ENCODE results near the gene EMID1. TPM values are rescaled to one million over a fixed set of nuclear protein-coding genes. Genes with fewer than 3 reads are reported as not detected.

Gene EMID1
- total RNA-seq, 1 donor from 2014 or later = 25.5 TPM

DNA sequence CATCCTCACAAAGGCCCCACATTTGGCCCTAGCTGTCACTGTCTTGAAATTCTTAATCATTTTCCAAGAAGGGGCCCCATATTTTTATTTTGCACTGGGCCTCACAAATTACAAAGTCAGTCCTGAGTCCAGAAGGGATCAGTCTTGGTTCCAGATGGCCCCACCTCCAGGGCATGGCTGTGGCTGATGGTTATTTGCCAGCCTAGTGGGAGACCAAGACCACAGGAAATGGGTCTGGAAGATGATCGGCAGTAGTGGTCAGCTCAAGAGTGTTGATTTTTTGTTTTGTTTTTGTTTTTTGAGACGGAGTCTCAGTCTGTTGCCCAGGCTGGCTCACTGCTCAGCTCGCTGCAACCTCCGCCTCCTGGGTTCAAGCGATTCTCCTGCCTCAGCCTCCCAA, 47.1 kb upstream of the EMID1 start:
- Mint-ChIP-seq H3K4me3 (ENCODE audit: unreplicated experiment) (no peak overlapping the region), H3K27ac (ENCODE audit: unreplicated experiment) (no peak overlapping the region), H3K36me3 (ENCODE audit: low read depth, unreplicated experiment) (no peaks in the 10 kb centered on the region), H3K4me1 (ENCODE audit: unreplicated experiment) (no peaks in the 10 kb centered on the region), H3K9me3 (ENCODE audit: unreplicated experiment) (no peaks in the 10 kb centered on the region), H3K27me3 (ENCODE audit: unreplicated experiment) (no peaks in the 10 kb centered on the region)
- TF ChIP-seq CTCF (IDR thresholded peaks at IDR 0.05; ENCODE audit: unreplicated experiment) = no peak
- DNase-seq (ENCODE audit: low spot score) = no peak

- peaks cover 4% of the 10 kb centered on the region for H3K27me3 Mint-ChIP-seq (ENCODE audit: unreplicated experiment)
- no peaks in the 10 kb centered on the region for H3K9me3 Mint-ChIP-seq (ENCODE audit: unreplicated experiment)
- no peak overlapping the region for H3K27ac Mint-ChIP-seq (ENCODE audit: unreplicated experiment)
- peaks cover 3% of the 10 kb centered on the region for H3K36me3 Mint-ChIP-seq (ENCODE audit: low read depth, unreplicated experiment)
- H3K4me1 Mint-ChIP-seq (ENCODE audit: unreplicated experiment) = no peaks in the 10 kb centered on the region
- no peak for TF ChIP-seq CTCF (IDR thresholded peaks at IDR 0.05; ENCODE audit: unreplicated experiment)
- H3K4me3 Mint-ChIP-seq (ENCODE audit: unreplicated experiment) = no peak overlapping the region
- no peak for DNase-seq (ENCODE audit: low spot score)
These were observed 41.9 kb upstream of the EMID1 start for GRCh38 chr22:29163808-29164207.

GRCh38 chr22:29165321-29166060, 40.2 kb upstream of the EMID1 start:
- Mint-ChIP-seq H3K4me3 (ENCODE audit: unreplicated experiment) (no peak overlapping the region), H3K9me3 (ENCODE audit: unreplicated experiment) (no peaks in the 10 kb centered on the region), H3K4me1 (ENCODE audit: unreplicated experiment) (no peaks in the 10 kb centered on the region), H3K36me3 (ENCODE audit: low read depth, unreplicated experiment) (peaks cover 3% of the 10 kb centered on the region), H3K27me3 (ENCODE audit: unreplicated experiment) (peaks cover 6% of the 10 kb centered on the region), H3K27ac (ENCODE audit: unreplicated experiment) (no peak overlapping the region)
- no peak for DNase-seq (ENCODE audit: low spot score)
- TF ChIP-seq CTCF (IDR thresholded peaks at IDR 0.05; ENCODE audit: unreplicated experiment) = no peak

DNA sequence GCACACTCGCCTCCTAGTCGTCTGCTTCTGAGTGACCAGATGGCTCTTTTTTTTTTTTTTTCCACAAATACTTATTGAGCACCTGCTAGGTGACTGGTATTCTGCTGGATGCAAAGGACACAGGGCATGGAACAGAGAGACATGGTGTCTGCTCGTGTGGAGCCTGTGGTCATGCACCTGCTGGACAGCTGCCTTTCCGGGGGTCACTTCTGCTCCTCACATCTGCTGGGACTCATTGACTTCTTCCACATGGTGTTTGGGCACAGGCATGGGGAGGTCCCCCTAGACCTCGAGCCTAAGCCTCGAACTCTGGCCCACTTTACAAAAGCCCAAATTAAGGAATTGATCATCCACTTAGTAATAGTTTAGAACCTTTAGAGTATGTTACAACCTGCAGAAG, 39.5 kb upstream of the EMID1 start:
- Mint-ChIP-seq H3K36me3 (ENCODE audit: low read depth, unreplicated experiment) (peaks cover 3% of the 10 kb centered on the region), H3K4me3 (ENCODE audit: unreplicated experiment) (peak overlapping the region; percentile 3), H3K27ac (ENCODE audit: unreplicated experiment) (no peak overlapping the region)

More for the DNA sequence above, 39.5 kb upstream of the EMID1 start:
- no peak for TF ChIP-seq CTCF (IDR thresholded peaks at IDR 0.05; ENCODE audit: unreplicated experiment)
- no peak for DNase-seq (ENCODE audit: low spot score)
- H3K4me1 Mint-ChIP-seq (ENCODE audit: unreplicated experiment) = no peaks in the 10 kb centered on the region
- peaks cover 9% of the 10 kb centered on the region for H3K27me3 Mint-ChIP-seq (ENCODE audit: unreplicated experiment)
- no peaks in the 10 kb centered on the region for H3K9me3 Mint-ChIP-seq (ENCODE audit: unreplicated experiment)

Data from endothelial cell (in vitro differentiated cells).